G401 (cell line): ENCODE data around the gene DIP2C. TPM values are rescaled to one million over a fixed set of nuclear protein-coding genes. Genes with fewer than 3 reads are reported as not detected.
A peak's percentile ranks its signal among the peaks of the same experiment; 100 is the strongest.

ENCODE experiments used
- DNase-seq: peaks from one replicate; pipeline ENCODE4 v3.0.0-alpha.2; 2015; ENCODE audit warnings: low spot score
- in situ Hi-C: cut with HindIII; loops from 2 replicates; pipeline ENCODE4 v1.10.0; 2016; ENCODE audit warnings: low sequenced_read_pairs, mixed read lengths
- total RNA-seq: library from RNA; depleted of rRNA; stranded (reverse); fragments of >200 nt; shearing (Covaris generic); gene quantifications from 2 replicates; pipeline ENCODE4 v1.2.3, GENCODE V29; 2014

Gene DIP2C
- total RNA-seq, 1 experiment from 2014 or later, result 9.0 TPM

GRCh38 chr10:504121-504611 is 185.3 kb downstream of the DIP2C start:
- in situ Hi-C loops, result no loop called here
- DNase-seq, result no peak

- no peak for DNase-seq
- in situ Hi-C loops, result no loop called here
These were observed 187.9 kb downstream of the DIP2C start for GRCh38 chr10:501596-501995.

GRCh38 chr10:500876-501275 is 188.6 kb downstream of the DIP2C start:
- DNase-seq, result no peak
- in situ Hi-C loops, result no loop called here

GRCh38 chr10:499991-500390 is 189.5 kb downstream of the DIP2C start:
- no peak for DNase-seq
- in situ Hi-C loops, result no loop called here

- no peak for DNase-seq
- in situ Hi-C loops, result no loop called here
These were observed 190.6 kb downstream of the DIP2C start for GRCh38 chr10:498760-499435.

GRCh38 chr10:497898-498451 is 191.5 kb downstream of the DIP2C start:
- in situ Hi-C loops, result no loop called here

GRCh38 chr10:497289-497688 is 192.2 kb downstream of the DIP2C start:
- in situ Hi-C loops, result no loop called here

More at GRCh38 chr10:497898-498451, 191.5 kb downstream of the DIP2C start:
- DNase-seq, result no peak

GRCh38 chr10:494556-494955 is 194.9 kb downstream of the DIP2C start:
- DNase-seq, result no peak
- in situ Hi-C loops, result no loop called here

More at GRCh38 chr10:497289-497688, 192.2 kb downstream of the DIP2C start:
- DNase-seq, result no peak

- in situ Hi-C loops, result no loop called here
- no peak for DNase-seq
These were observed 195.3 kb downstream of the DIP2C start for GRCh38 chr10:494149-494542.

- DNase-seq, result peak; percentile 61
- in situ Hi-C loops, result no loop called here
These were observed 195.9 kb downstream of the DIP2C start for GRCh38 chr10:493391-494148.

GRCh38 chr10:492836-493235 is 196.6 kb downstream of the DIP2C start:
- in situ Hi-C loops, result no loop called here
- no peak for DNase-seq

GRCh38 chr10:491667-492424 is 197.6 kb downstream of the DIP2C start:
- in situ Hi-C loops, result no loop called here
- no peak for DNase-seq

- peak; percentile 65 for DNase-seq
- in situ Hi-C loops, result no loop called here
These were observed 198.4 kb downstream of the DIP2C start for GRCh38 chr10:490891-491571.

- in situ Hi-C loops, result no loop called here
- DNase-seq, result no peak
These were observed 199.2 kb downstream of the DIP2C start for GRCh38 chr10:490256-490655.

- in situ Hi-C loops, result no loop called here
- no peak for DNase-seq
These were observed 200.1 kb downstream of the DIP2C start for GRCh38 chr10:489330-489729.

GRCh38 chr10:488933-489215 is 200.6 kb downstream of the DIP2C start:
- in situ Hi-C loops, result no loop called here
- no peak for DNase-seq

- DNase-seq, result no peak
- in situ Hi-C loops, result no loop called here
These were observed 201.2 kb downstream of the DIP2C start for GRCh38 chr10:488081-488932.

- in situ Hi-C loops, result no loop called here
- DNase-seq, result no peak
These were observed 202.7 kb downstream of the DIP2C start for GRCh38 chr10:486666-487322.
